Breast epithelium (tissue), 3 donors: ENCODE data around the gene SCGB3A2.

Source experiments
- CTCF ChIP-seq, 3 donors: fragments of 450-650 bp; IDR thresholded peaks; one replicate each; pipeline ENCODE4 v1.5.1; 2016 to 2017; ENCODE audit warnings: antibody characterized with exemption in 3 of 3, mild to moderate bottlenecking in 3 of 3, moderate library complexity in 3 of 3
- POLR2AphosphoS5 ChIP-seq, 3 donors: sonication (generic); formaldehyde crosslinking; IDR thresholded peaks; one replicate each; pipeline ENCODE4 v1.6.1; 2017; ENCODE audit warnings: antibody characterized with exemption in 3 of 3

GRCh38 chr5:147893820-147894219 is 15.3 kb downstream of the SCGB3A2 start:
- TF ChIP-seq CTCF (IDR thresholded peaks at IDR 0.05) (no peak), POLR2AphosphoS5 (IDR thresholded peaks at IDR 0.05) (no peak)
